IMR-90 (cell line): Measurements from ENCODE around the gene ITGB1BP1. TPM values are rescaled to one million over a fixed set of nuclear protein-coding genes. Genes with fewer than 3 reads are reported as not detected.
A peak's percentile ranks its signal among the peaks of the same experiment; 100 is the strongest.

Experiments
- ATAC-seq: fragments of 200-7000 bp; cut with Tn5 transposase; 2 replicates; pipeline ENCODE4 v1.9.1; 2020; ENCODE audit warnings: low read depth, mild to moderate bottlenecking, moderate library complexity
- BruUV-seq: library from RNA; stranded (reverse); fragments of 400-500 nt; replicated peaks from 2 replicates; lab custom pipeline; 2021; lab: Mats Ljungman, UMichigan
- CTCF ChIA-PET: fragments of 300-600 bp; formaldehyde crosslinking; extraction: SDS; loops from one replicate; lab custom pipeline; 2021; ENCODE audit warnings: antibody characterized with exemption; lab: Yijun Ruan, JAX
- POLR2A ChIA-PET: fragments of 300-600 bp; sonication (Branson Sonifier 250); formaldehyde crosslinking; loops from one replicate; lab custom pipeline; 2022; ENCODE audit warnings: antibody characterized with exemption; ENCODE audit not compliant: unreplicated experiment; lab: Charles Lee
- DNase-seq: peaks from one replicate; pipeline ENCODE4 v3.0.0; 2013
- H2AFZ ChIP-seq: replicated peaks from 2 replicates; pipeline ENCODE3; 2013; ENCODE audit warnings: low read length, mild to moderate bottlenecking; ENCODE audit not compliant: poor library complexity
- H2AK5ac ChIP-seq: 2 replicates; pipeline ENCODE4 v1.6.1; 2013; ENCODE audit warnings: low read depth, low read length, inconsistent platforms
- H2AK9ac ChIP-seq: replicated peaks from 2 replicates; pipeline ENCODE3; 2013; ENCODE audit warnings: mild to moderate bottlenecking, low read depth, low read length, moderate library complexity; ENCODE audit not compliant: poor library complexity
- H2BK120ac ChIP-seq: 2 replicates; pipeline ENCODE4 v1.6.1; 2013; ENCODE audit warnings: low read depth, low read length, inconsistent platforms
- H2BK15ac ChIP-seq: 3 replicates; pipeline ENCODE4 v1.6.1; 2013; ENCODE audit warnings: low read depth, low read length, inconsistent platforms
- H2BK20ac ChIP-seq: 2 replicates; pipeline ENCODE4 v1.6.1; 2013; ENCODE audit warnings: low read depth, mild to moderate bottlenecking, inconsistent platforms, low read length, moderate library complexity
- H2BK5ac ChIP-seq: 2 replicates; pipeline ENCODE4 v1.6.1; 2013; ENCODE audit warnings: mild to moderate bottlenecking, low read depth, low read length, inconsistent platforms; ENCODE audit not compliant: poor library complexity, severe bottlenecking
- H3K14ac ChIP-seq: replicated peaks from 2 replicates; pipeline ENCODE4 v1.6.1; 2013; ENCODE audit warnings: low read depth, low read length, inconsistent platforms
- H3K18ac ChIP-seq: 2 replicates; pipeline ENCODE4 v1.6.1; 2013; ENCODE audit warnings: low read depth, low read length, control low read depth
- H3K23ac ChIP-seq: 2 replicates; pipeline ENCODE4 v1.6.1; 2013; ENCODE audit warnings: low read depth, low read length, inconsistent platforms
- H3K27ac ChIP-seq: 2 replicates; pipeline ENCODE4 v1.5.1; 2013; ENCODE audit warnings: mild to moderate bottlenecking, control low read depth, low read length; ENCODE audit not compliant: insufficient read depth
- H3K27me3 ChIP-seq: 2 replicates; pipeline ENCODE4 v1.6.1; 2013; ENCODE audit warnings: low read length; ENCODE audit not compliant: control insufficient read depth, insufficient read depth
- H3K36me3 ChIP-seq: 2 replicates; pipeline ENCODE4 v1.6.1; 2013; ENCODE audit warnings: low read length, mixed read lengths; ENCODE audit not compliant: control insufficient read depth, insufficient read depth
- H3K4ac ChIP-seq: 2 replicates; pipeline ENCODE4 v1.6.1; 2013; ENCODE audit warnings: low read depth, low read length, inconsistent platforms
- H3K4me1 ChIP-seq: 2 replicates; pipeline ENCODE4 v1.6.1; 2013; ENCODE audit warnings: low read length, mixed read lengths; ENCODE audit not compliant: control insufficient read depth, insufficient read depth
- H3K4me2 ChIP-seq: 2 replicates; pipeline ENCODE4 v1.6.1; 2013; ENCODE audit warnings: low read depth, mild to moderate bottlenecking, control low read depth, low read length, moderate library complexity
- H3K4me3 ChIP-seq: 2 replicates; pipeline ENCODE4 v1.5.1; 2013; ENCODE audit warnings: low read depth, mild to moderate bottlenecking, control low read depth, low read length, moderate library complexity; ENCODE audit not compliant: insufficient read depth
- H3K56ac ChIP-seq: 2 replicates; pipeline ENCODE4 v1.6.1; 2013; ENCODE audit warnings: low read length, inconsistent platforms; ENCODE audit not compliant: insufficient read depth; ENCODE audit errors: extremely low read depth
- H3K79me1 ChIP-seq, 2 experiments: 2 replicates each; pipeline ENCODE4 v1.6.1; 2013; ENCODE audit warnings: low read length in 2 of 2, inconsistent platforms in 1 of 2, low read depth in 1 of 2
- H3K9ac ChIP-seq: 2 replicates; pipeline ENCODE4 v1.6.1; 2013; ENCODE audit warnings: low read depth, low read length, control low read depth
- H3K9me1 ChIP-seq: 2 replicates; pipeline ENCODE4 v1.6.1; 2013; ENCODE audit warnings: low read length, inconsistent platforms; ENCODE audit not compliant: insufficient read depth
- H3K9me3 ChIP-seq: 2 replicates; pipeline ENCODE4 v1.6.1; 2013; ENCODE audit warnings: low read length; ENCODE audit not compliant: control insufficient read depth, insufficient read depth
- H4K20me1 ChIP-seq: 2 replicates; pipeline ENCODE4 v1.6.1; 2013; ENCODE audit warnings: low read length, inconsistent platforms; ENCODE audit not compliant: insufficient read depth
- H4K5ac ChIP-seq: 2 replicates; pipeline ENCODE4 v1.6.1; 2013; ENCODE audit warnings: mild to moderate bottlenecking, low read depth, low read length, control low read depth
- H4K8ac ChIP-seq, 2 experiments: 2 replicates each; pipeline ENCODE4 v1.6.1; 2013; ENCODE audit warnings: low read depth in 2 of 2, low read length in 2 of 2, control low read depth in 1 of 2, inconsistent platforms in 1 of 2
- H4K91ac ChIP-seq: 2 replicates; pipeline ENCODE4 v1.6.1; 2013; ENCODE audit warnings: low read depth, low read length, inconsistent platforms; ENCODE audit not compliant: insufficient read depth
- BHLHE40 ChIP-seq: fragments of 150-350 bp; IDR thresholded peaks from 2 replicates; pipeline ENCODE4 v1.6.1; 2016; ENCODE audit warnings: mild to moderate bottlenecking, low read depth, low read length
- CEBPB ChIP-seq: IDR thresholded peaks from 2 replicates; pipeline ENCODE4 v1.6.1; 2012; ENCODE audit warnings: low read depth, low read length, improper control_type of control experiment
- CTCF ChIP-seq: conservative IDR thresholded peaks from 2 replicates; pipeline ENCODE4 v1.5.1; 2012; ENCODE audit warnings: mild to moderate bottlenecking, low read depth, low read length, improper control_type of control experiment
- RCOR1 ChIP-seq: IDR thresholded peaks from 2 replicates; pipeline ENCODE4 v1.6.1; 2012; ENCODE audit warnings: mild to moderate bottlenecking, low read length, improper control_type of control experiment; ENCODE audit not compliant: insufficient replicate concordance
- RFX5 ChIP-seq: IDR thresholded peaks from 2 replicates; pipeline ENCODE4 v1.8.0; 2012; ENCODE audit warnings: low read depth, mild to moderate bottlenecking, low read length, moderate library complexity
- WGBS, 2 experiments: methylation state at CpG; one replicate each; pipeline versions ENCODE4 v1.1.5 to v1.1.7; 2013; ENCODE audit warnings: missing lambda C conversion rate in 2 of 2; ENCODE audit not compliant: insufficient read length in 1 of 2; ENCODE audit errors: extremely low coverage in 2 of 2; 5-methylcytosine and 5-hydroxymethylcytosine counted together
- dilution Hi-C: fragments of 300-500 bp; cut with HindIII; formaldehyde crosslinking; loops from one replicate; pipeline ENCODE4 v1.14.3; 2018; ENCODE audit warnings: low sequenced_read_pairs; ENCODE audit not compliant: unreplicated experiment
- in situ Hi-C: fragments of 300-500 bp; cut with MboI; formaldehyde crosslinking; loops from 3 replicates; pipeline ENCODE4 v1.14.3; 2019; ENCODE audit warnings: low sequenced_read_pairs, inconsistent platforms, mixed read lengths
- intact Hi-C: fragments of 100-400 bp; cut with micrococcal nuclease; formaldehyde crosslinking; loops from 2 replicates; pipeline ENCODE4 v1.10.0; 2022
- polyA plus RNA-seq, 3 experiments: library from polyadenylated mRNA; depleted of rRNA; stranded (reverse); fragments of >200 nt; gene quantifications; 2 replicates each; pipeline ENCODE4 v1.2.3, GENCODE V29; 2012; ENCODE audit warnings: low replicate concordance in 1 of 3
- total RNA-seq: library from RNA; depleted of rRNA; stranded (reverse); fragments of >200 nt; gene quantifications from 2 replicates; pipeline ENCODE4 v1.2.3, GENCODE V29; 2012

ITGB1BP1 gene
- total and polyA plus RNA-seq, 2 of the 4 experiments (the other 2 are of a cell fraction): 48.6 to 88.1 TPM

DNA sequence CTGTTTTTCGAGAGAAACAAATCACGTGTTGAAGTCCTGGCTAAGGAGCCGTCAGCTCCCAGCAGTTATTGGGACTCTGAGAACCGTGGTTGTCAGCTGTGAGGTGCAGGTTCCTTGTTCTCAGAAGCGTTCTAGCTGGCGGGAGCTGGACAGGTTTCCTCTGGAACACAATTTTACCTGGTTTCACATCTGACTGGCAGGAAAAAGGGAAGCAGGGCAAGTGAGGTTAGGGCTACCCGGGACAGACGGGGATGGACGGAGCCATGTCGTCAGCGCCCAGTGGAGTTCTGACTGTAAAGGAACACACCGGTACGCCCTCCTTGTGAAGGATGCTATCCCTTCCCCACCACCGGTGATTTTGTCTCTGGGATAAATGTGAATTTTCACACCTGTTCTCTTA, 26.1 kb downstream of the ITGB1BP1 start:
- Histone ChIP-seq H3K27ac (no peak overlapping the region), H3K56ac (no peak overlapping the region), H2AK9ac (peak overlapping the region; percentile 28), H3K4ac (no peak overlapping the region), H4K91ac (no peak overlapping the region), H3K9ac (no peak overlapping the region), H2BK20ac (no peak overlapping the region), H3K9me3 (no peaks in the 10 kb centered on the region), H2AFZ (no peak overlapping the region), H4K5ac (no peak overlapping the region), H3K14ac (no peak overlapping the region), H3K4me2 (no peak overlapping the region), H4K8ac (no peak overlapping the region), H3K27me3 (no peaks in the 10 kb centered on the region), H3K18ac (no peak overlapping the region), H3K36me3 (peaks cover 41% of the 10 kb centered on the region), H4K20me1 (no peaks in the 10 kb centered on the region), H3K9me1 (peaks cover 4% of the 10 kb centered on the region; the same call in 1 of the 2 replicates), H2BK15ac (no peak overlapping the region), H2BK5ac (no peak overlapping the region), H3K4me1 (no peaks in the 10 kb centered on the region), H3K23ac (no peak overlapping the region), H2BK120ac (no peak overlapping the region), H3K79me1 (peaks cover 0 to 34% of the 10 kb centered on the region in 2 experiments; a peak in 2 of 4 replicates), H2AK5ac (no peak overlapping the region), H3K4me3 (no peak overlapping the region)
- TF ChIP-seq RFX5 (no peak), BHLHE40 (no peak), CTCF (no peak), RCOR1 (no peak), CEBPB (no peak)
- no peak for ATAC-seq
- intact Hi-C loops (no loop called here), in situ Hi-C loops (no loop called here), dilution Hi-C loops (no loop called here)
- no TSS peak for BruUV-seq
- CTCF ChIA-PET: no interaction called here
- no peak for DNase-seq
- POLR2A ChIA-PET: no interaction called here
- WGBS, 2 experiments: 86% methylated on average over 3 of the region's 14 CpGs; no CpG with 5 or more reads in 1 of the 2 experiments
